Hepatocyte (in vitro differentiated cells): ENCODE measurements around the gene OR5A1. TPM values are rescaled to one million over a fixed set of nuclear protein-coding genes. Genes with fewer than 3 reads are reported as not detected.

Experiments
- DNase-seq: peaks from one replicate; pipeline ENCODE4 v3.0.0-alpha.2; 2016; ENCODE audit warnings: low spot score
- H2AFZ ChIP-seq: fragments of 200-600 bp; sonication (generic); 2 replicates; pipeline ENCODE4 v1.6.0; 2016; ENCODE audit warnings: antibody characterized with exemption, mild to moderate bottlenecking
- H3K27ac ChIP-seq: fragments of 200-600 bp; sonication (generic); 2 replicates; pipeline ENCODE4 v1.5.1; 2016; ENCODE audit warnings: mild to moderate bottlenecking
- H3K27me3 ChIP-seq: fragments of 200-600 bp; sonication (generic); 2 replicates; pipeline ENCODE4 v1.6.1; 2016
- H3K36me3 ChIP-seq: fragments of 200-600 bp; sonication (generic); replicated peaks from 2 replicates; pipeline ENCODE4 v1.5.1; 2016; ENCODE audit warnings: low read depth; ENCODE audit not compliant: insufficient read depth
- H3K4me1 ChIP-seq: fragments of 200-600 bp; sonication (generic); 2 replicates; pipeline ENCODE4 v1.5.1; 2016; ENCODE audit warnings: mild to moderate bottlenecking, moderate library complexity; ENCODE audit not compliant: insufficient read depth
- H3K4me2 ChIP-seq: fragments of 200-600 bp; sonication (generic); 2 replicates; pipeline ENCODE4 v1.6.0; 2016
- H3K4me3 ChIP-seq: fragments of 200-600 bp; sonication (generic); 2 replicates; pipeline ENCODE4 v1.5.1; 2016; ENCODE audit warnings: mild to moderate bottlenecking
- H3K79me2 ChIP-seq: fragments of 200-600 bp; sonication (generic); 2 replicates; pipeline ENCODE4 v1.6.0; 2017; ENCODE audit warnings: mild to moderate bottlenecking
- H3K9me2 ChIP-seq: fragments of 200-600 bp; sonication (generic); replicated peaks from 2 replicates; pipeline ENCODE4 v1.6.0; 2017; ENCODE audit warnings: mild to moderate bottlenecking; ENCODE audit not compliant: insufficient read depth
- H3K9me3 ChIP-seq: fragments of 200-600 bp; sonication (generic); 2 replicates; pipeline ENCODE4 v1.5.1; 2016; ENCODE audit warnings: low read depth, mild to moderate bottlenecking
- H4K20me1 ChIP-seq: fragments of 200-600 bp; sonication (generic); 2 replicates; pipeline ENCODE4 v1.6.0; 2016; ENCODE audit warnings: mild to moderate bottlenecking; ENCODE audit not compliant: insufficient read depth, poor library complexity, severe bottlenecking
- EZH2 ChIP-seq: fragments of 200-600 bp; sonication (generic); IDR thresholded peaks from 2 replicates; pipeline ENCODE4 v1.6.1; 2016; ENCODE audit warnings: antibody characterized with exemption, mild to moderate bottlenecking, borderline replicate concordance
- EZH2phosphoT487 ChIP-seq: fragments of 200-600 bp; sonication (generic); IDR thresholded peaks from one replicate; pipeline ENCODE4 v1.6.1; 2018; ENCODE audit warnings: antibody characterized with exemption, mild to moderate bottlenecking, low read depth, moderate library complexity; ENCODE audit not compliant: unreplicated experiment, severe bottlenecking
- WGBS: methylation state at CpG from one replicate; pipeline ENCODE4 v1.1.6; 2016; ENCODE audit warnings: low lambda C conversion rate; ENCODE audit errors: missing lambda C conversion rate; 5-methylcytosine and 5-hydroxymethylcytosine counted together
- polyA plus RNA-seq: library from polyadenylated mRNA; unstranded; fragments of >200 nt; fragmentation: Nextera tagmentation; extraction: Ambion mirVana; gene quantifications from 2 replicates; pipeline ENCODE4 v1.2.1, GENCODE V29; 2016
- total RNA-seq: library from RNA; depleted of rRNA; stranded (reverse); fragments of >200 nt; gene quantifications from 2 replicates; pipeline ENCODE4 v1.2.3, GENCODE V29; 2014
- TF ChIP-seq, protein P1 (sequence below): fragments of 200-600 bp; sonication (generic); IDR thresholded peaks from 2 replicates; pipeline ENCODE4 v1.5.1; 2016; ENCODE audit warnings: antibody characterized with exemption, mild to moderate bottlenecking; ENCODE audit not compliant: poor library complexity

The OR5A1 gene
- not detected in 2 replicates for total RNA-seq
- not detected in 2 replicates for polyA plus RNA-seq

DNA sequence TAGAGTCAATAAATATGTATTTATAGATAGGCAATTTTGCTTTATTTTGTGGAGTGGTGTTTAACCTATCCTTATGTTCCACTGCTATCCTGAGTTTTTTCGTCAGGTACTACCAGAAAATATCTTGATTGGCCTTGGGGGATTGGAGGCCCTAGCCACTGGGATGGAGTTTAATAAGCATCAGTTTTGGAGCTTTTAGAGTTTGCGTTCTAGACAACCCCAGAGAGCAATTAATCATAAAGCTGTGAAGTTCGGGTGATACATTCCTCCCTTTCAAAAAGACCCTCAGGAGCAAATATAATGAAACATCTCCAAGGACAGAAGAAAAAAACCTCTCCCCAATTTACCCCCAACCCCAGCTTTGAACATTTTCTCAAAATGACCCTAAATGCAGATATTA, at the start of gene OR5A1:
Gene OR5A1 (plus strand): TSS at position 301 of the 400 bp plus-strand sequence. CDS start 6,700 bp downstream, outside the sequence.
- Histone ChIP-seq H3K27me3 (no peaks in the 10 kb centered on the region), H3K4me2 (no peak within 1 kb of the TSS), H3K79me2 (no peaks in the 10 kb centered on the region), H3K36me3 (no peaks in the 10 kb centered on the region), H2AFZ (no peak within 1 kb of the TSS), H3K9me3 (no peaks in the 10 kb centered on the region), H3K4me3 (no peak within 1 kb of the TSS), H3K27ac (no peak within 1 kb of the TSS), H3K4me1 (no peaks in the 10 kb centered on the region), H3K9me2 (no peaks in the 10 kb centered on the region), H4K20me1 (no peaks in the 10 kb centered on the region)
- WGBS = 59% methylated on average over 3 of the region's 3 CpGs
- no peak for TF ChIP-seq EZH2
- TF ChIP-seq, protein P1, sequence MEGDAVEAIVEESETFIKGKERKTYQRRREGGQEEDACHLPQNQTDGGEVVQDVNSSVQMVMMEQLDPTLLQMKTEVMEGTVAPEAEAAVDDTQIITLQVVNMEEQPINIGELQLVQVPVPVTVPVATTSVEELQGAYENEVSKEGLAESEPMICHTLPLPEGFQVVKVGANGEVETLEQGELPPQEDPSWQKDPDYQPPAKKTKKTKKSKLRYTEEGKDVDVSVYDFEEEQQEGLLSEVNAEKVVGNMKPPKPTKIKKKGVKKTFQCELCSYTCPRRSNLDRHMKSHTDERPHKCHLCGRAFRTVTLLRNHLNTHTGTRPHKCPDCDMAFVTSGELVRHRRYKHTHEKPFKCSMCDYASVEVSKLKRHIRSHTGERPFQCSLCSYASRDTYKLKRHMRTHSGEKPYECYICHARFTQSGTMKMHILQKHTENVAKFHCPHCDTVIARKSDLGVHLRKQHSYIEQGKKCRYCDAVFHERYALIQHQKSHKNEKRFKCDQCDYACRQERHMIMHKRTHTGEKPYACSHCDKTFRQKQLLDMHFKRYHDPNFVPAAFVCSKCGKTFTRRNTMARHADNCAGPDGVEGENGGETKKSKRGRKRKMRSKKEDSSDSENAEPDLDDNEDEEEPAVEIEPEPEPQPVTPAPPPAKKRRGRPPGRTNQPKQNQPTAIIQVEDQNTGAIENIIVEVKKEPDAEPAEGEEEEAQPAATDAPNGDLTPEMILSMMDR = no peak
- TF ChIP-seq EZH2phosphoT487 = no peak
- no peak for DNase-seq

DNA sequence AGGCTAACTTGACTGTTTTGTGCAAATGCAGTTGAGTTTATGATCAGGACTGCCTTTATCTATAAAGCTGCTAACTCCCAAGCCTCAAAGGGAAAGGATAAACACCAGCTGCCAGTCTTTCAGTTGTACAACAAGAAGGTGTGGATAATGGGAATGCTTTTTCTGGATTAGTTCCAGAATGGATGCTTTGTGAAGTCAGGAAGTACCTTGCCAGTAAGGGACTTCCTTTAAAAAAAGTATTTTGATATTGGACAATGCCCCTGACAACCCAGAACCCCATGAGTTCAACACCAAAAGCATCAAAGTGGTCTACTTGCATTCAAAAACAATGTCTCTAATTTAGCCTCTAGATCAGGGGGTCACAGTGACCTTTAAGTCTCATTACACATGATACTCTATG, 42.1 kb upstream of the OR5A1 start:
- Histone ChIP-seq H3K4me3 (no peak overlapping the region), H3K27me3 (no peaks in the 10 kb centered on the region), H2AFZ (no peak overlapping the region), H3K9me3 (no peaks in the 10 kb centered on the region), H3K9me2 (no peaks in the 10 kb centered on the region), H3K36me3 (no peaks in the 10 kb centered on the region), H3K27ac (no peak overlapping the region), H3K4me2 (no peak overlapping the region), H4K20me1 (no peaks in the 10 kb centered on the region), H3K79me2 (no peaks in the 10 kb centered on the region), H3K4me1 (no peaks in the 10 kb centered on the region)
- no peak for TF ChIP-seq EZH2
- no peak for DNase-seq

DNA sequence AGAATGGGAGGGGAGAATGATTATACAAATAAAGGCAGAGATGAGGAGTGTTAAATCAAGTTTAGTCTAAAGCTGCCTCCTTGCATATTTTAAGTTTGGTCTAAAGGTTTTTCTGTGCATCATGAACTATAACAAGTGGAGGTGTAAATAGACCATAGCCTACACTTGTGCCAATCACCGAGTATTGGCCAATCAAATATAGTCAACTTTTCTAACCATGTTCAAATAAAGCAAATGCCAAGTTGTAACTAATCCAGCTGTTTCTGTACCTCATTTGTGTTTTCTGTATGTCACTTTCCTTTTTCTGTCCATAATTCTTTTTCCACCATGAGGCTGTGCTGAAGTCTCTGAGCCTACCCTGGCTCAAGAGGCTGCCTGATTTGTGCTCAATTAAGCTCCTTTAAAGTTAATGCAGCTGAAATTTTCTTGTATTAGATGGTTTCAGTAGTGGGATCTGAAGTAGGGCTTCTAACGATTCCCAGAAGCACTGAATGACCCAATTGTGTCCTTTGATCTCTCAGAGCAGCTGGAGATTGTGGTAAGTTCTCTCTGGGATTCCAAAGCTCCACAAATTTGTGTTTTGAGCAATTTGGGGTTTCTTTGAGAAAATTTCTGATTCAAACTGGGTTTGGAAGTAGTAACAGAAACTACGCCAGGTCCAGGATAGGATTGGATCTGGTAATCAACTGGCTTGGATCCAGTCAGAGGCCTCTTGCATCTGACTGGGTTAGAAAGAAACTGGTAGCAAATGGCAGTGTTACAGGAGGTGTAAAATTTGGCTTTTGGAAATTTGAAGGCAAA, 35.6 kb upstream of the OR5A1 start:
- H4K20me1 ChIP-seq = no peaks in the 10 kb centered on the region
- no peaks in the 10 kb centered on the region for H3K36me3 ChIP-seq
- no peak overlapping the region for H2AFZ ChIP-seq
- H3K9me2 ChIP-seq = no peaks in the 10 kb centered on the region
- H3K4me1 ChIP-seq = no peaks in the 10 kb centered on the region
- H3K9me3 ChIP-seq = no peaks in the 10 kb centered on the region
- no peaks in the 10 kb centered on the region for H3K27me3 ChIP-seq
- no peaks in the 10 kb centered on the region for H3K79me2 ChIP-seq
- H3K4me3 ChIP-seq = no peak overlapping the region
- no peak overlapping the region for H3K27ac ChIP-seq
- 80% methylated on average over 3 of the region's 3 CpGs for WGBS
- no peak for TF ChIP-seq EZH2
- TF ChIP-seq EZH2phosphoT487 = no peak
- TF ChIP-seq, protein P1 = no peak
- DNase-seq = no peak
- H3K4me2 ChIP-seq = no peak overlapping the region

DNA sequence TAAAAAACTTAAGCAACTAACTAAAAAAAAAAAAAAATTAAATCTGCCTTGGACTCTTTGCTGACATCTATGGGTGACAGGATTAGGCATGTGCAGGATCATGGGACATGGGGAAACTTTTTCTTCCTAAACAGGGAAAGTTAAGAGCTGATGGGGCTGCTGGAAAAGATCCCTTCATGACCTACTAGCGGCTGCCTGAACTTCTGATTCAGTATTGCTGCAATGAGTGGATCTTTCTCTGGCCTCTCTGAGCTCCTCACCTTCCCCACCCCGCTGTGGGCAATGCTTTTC, 35.1 kb upstream of the OR5A1 start:
- Histone ChIP-seq H3K27ac (no peak overlapping the region), H3K9me2 (no peaks in the 10 kb centered on the region), H3K4me1 (no peaks in the 10 kb centered on the region), H3K79me2 (no peaks in the 10 kb centered on the region), H2AFZ (no peak overlapping the region), H3K4me3 (no peak overlapping the region), H3K36me3 (no peaks in the 10 kb centered on the region), H3K9me3 (no peaks in the 10 kb centered on the region), H3K4me2 (no peak overlapping the region), H3K27me3 (no peaks in the 10 kb centered on the region), H4K20me1 (no peaks in the 10 kb centered on the region)
- DNase-seq = no peak
- 34% methylated on average over 2 of the region's 2 CpGs for WGBS
- TF ChIP-seq, protein P1 = no peak
